ENCODE results near the gene MICB. TPM values are rescaled to one million over a fixed set of nuclear protein-coding genes. Genes with fewer than 3 reads are reported as not detected.

The MICB gene
- total RNA-seq, 1 experiment from 2014 or later: 21.7 TPM

- Histone ChIP-seq H3K9me3 (ENCODE audit: control insufficient read depth in 1 of 2, insufficient read depth in 1 of 2, low read depth in 1 of 2, low read length in 2 of 2) (no peaks in the 10 kb centered on the region), H4K20me1 (ENCODE audit: insufficient read depth) (no peaks in the 10 kb centered on the region), H3K4me2 (ENCODE audit: low read length) (no peak overlapping the region), H3K27ac (ENCODE audit: low read depth, low read length) (no peak overlapping the region), H3K9me2 (ENCODE audit: insufficient read depth) (no peaks in the 10 kb centered on the region), H3K36me3 (ENCODE audit: control insufficient read depth in 1 of 2, insufficient read depth in 2 of 2, low read length in 2 of 2) (no peaks in the 10 kb centered on the region), H3K79me2 (ENCODE audit: insufficient read depth, low read length) (no peaks in the 10 kb centered on the region), H3K4me3 (replicated peaks in 1 of 2; ENCODE audit: low read depth in 1 of 2, low read length in 2 of 2) (no peak overlapping the region), H3K4me1 (ENCODE audit: control insufficient read depth in 1 of 2, insufficient read depth in 2 of 2, low read length in 2 of 2) (peaks cover 3 to 4% of the 10 kb centered on the region in 2 experiments), H3K27me3 (ENCODE audit: insufficient read depth, low read length) (no peaks in the 10 kb centered on the region), H2AFZ (ENCODE audit: low read depth, low read length, poor library complexity, severe bottlenecking) (no peak overlapping the region), H3K9ac (ENCODE audit: low read length) (no peak overlapping the region)
- TF ChIP-seq ATF3 (IDR thresholded peaks at IDR 0.05) (no peak), EGR1 (IDR thresholded peaks at IDR 0.05; ENCODE audit: low read depth) (no peak), FOSL1 (IDR thresholded peaks at IDR 0.05; ENCODE audit: low read depth) (no peak), SIN3A (IDR thresholded peaks at IDR 0.05; ENCODE audit: low read depth) (no peak), ZNF274 (IDR thresholded peaks at IDR 0.05; ENCODE audit: low read depth, low read length) (no peak)
- ChIA-PET RAD21 (ENCODE audit: low non-redundant PET in 1 of 2, low total read pairs in 2 of 2, uncharacterized antibody in 2 of 2, unreplicated experiment in 2 of 2) (no interaction called here), CTCF (no interaction called here), POLR2A (no interaction called here)
- intact Hi-C loops (cut with micrococcal nuclease): no loop called here
- DNase-seq (ENCODE audit: low read depth, low spot score) (no peak), ATAC-seq (no peak)
- BruUV-seq (replicated peaks): no TSS peak
Measured at GRCh38 chr6:31479933-31480535, 17.9 kb upstream of the MICB start.

GRCh38 chr6:31480574-31480973 lies 17.4 kb upstream of the MICB start:
- Histone ChIP-seq H3K36me3 (ENCODE audit: control insufficient read depth in 1 of 2, insufficient read depth in 2 of 2, low read length in 2 of 2) (no peaks in the 10 kb centered on the region), H4K20me1 (ENCODE audit: insufficient read depth) (no peaks in the 10 kb centered on the region), H3K4me1 (ENCODE audit: control insufficient read depth in 1 of 2, insufficient read depth in 2 of 2, low read length in 2 of 2) (peaks cover 6 to 9% of the 10 kb centered on the region in 2 experiments), H3K9me3 (ENCODE audit: control insufficient read depth in 1 of 2, insufficient read depth in 1 of 2, low read depth in 1 of 2, low read length in 2 of 2) (no peaks in the 10 kb centered on the region), H3K79me2 (ENCODE audit: insufficient read depth, low read length) (no peaks in the 10 kb centered on the region), H3K9ac (ENCODE audit: low read length) (no peak overlapping the region), H3K9me2 (ENCODE audit: insufficient read depth) (no peaks in the 10 kb centered on the region), H3K4me2 (ENCODE audit: low read length) (no peak overlapping the region), H3K4me3 (replicated peaks in 1 of 2; ENCODE audit: low read depth in 1 of 2, low read length in 2 of 2) (no peak overlapping the region), H2AFZ (ENCODE audit: low read depth, low read length, poor library complexity, severe bottlenecking) (no peak overlapping the region), H3K27ac (ENCODE audit: low read depth, low read length) (no peak overlapping the region), H3K27me3 (ENCODE audit: insufficient read depth, low read length) (no peaks in the 10 kb centered on the region)
- BruUV-seq (replicated peaks): no TSS peak
- ChIA-PET CTCF (no interaction called here), POLR2A (no interaction called here), RAD21 (ENCODE audit: low non-redundant PET in 1 of 2, low total read pairs in 2 of 2, uncharacterized antibody in 2 of 2, unreplicated experiment in 2 of 2) (no interaction called here)
- TF ChIP-seq SRF (IDR thresholded peaks at IDR 0.05; ENCODE audit: low read depth) (no peak), CTCF (IDR thresholded peaks at IDR 0.05 in 2 of 3, conservative IDR thresholded peaks at IDR 0.05 in 1 of 3; ENCODE audit: borderline replicate concordance in 1 of 3, insufficient read depth in 1 of 3, low read depth in 2 of 3, low read length in 2 of 3) (no peak), EZH2phosphoT487 (IDR thresholded peaks at IDR 0.05; ENCODE audit: borderline replicate concordance) (no peak), TCF7L2 (IDR thresholded peaks at IDR 0.05; ENCODE audit: borderline replicate concordance, extremely low read depth, insufficient read depth, insufficient read length) (no peak), CEBPB (IDR thresholded peaks at IDR 0.05; ENCODE audit: low read depth) (no peak), MAX (IDR thresholded peaks at IDR 0.05) (no peak), POLR2AphosphoS5 (IDR thresholded peaks at IDR 0.05; ENCODE audit: low read depth, low read length) (no peak), REST (IDR thresholded peaks at IDR 0.05; ENCODE audit: low read depth) (no peak)
- intact Hi-C loops (cut with micrococcal nuclease): no loop called here
- ATAC-seq: no peak
- no peak for DNase-seq (ENCODE audit: low read depth, low spot score)

Measured in HCT116 (cell line).